Erythroblast (primary cell): ENCODE data around the gene NRTN.
"Not testable (repeated sequence)": the region's sequence is repeated elsewhere in the genome, so short reads cannot be mapped to it uniquely, and the experiment has no call there.

Experiments used
- DNase-seq, 2 experiments: peaks; one replicate each; lab custom pipeline; 2025; lab: John Stamatoyannopoulos, UW
- GATA1 ChIP-seq: IDR thresholded peaks from 2 replicates; pipeline ENCODE4 v1.6.1; 2011; ENCODE audit warnings: low read depth, mild to moderate bottlenecking, control low read depth, low read length, moderate library complexity
- POLR2A ChIP-seq: IDR thresholded peaks from 2 replicates; pipeline ENCODE4 v1.6.1; 2011; ENCODE audit warnings: mild to moderate bottlenecking, low read length

NRTN gene, protein sequence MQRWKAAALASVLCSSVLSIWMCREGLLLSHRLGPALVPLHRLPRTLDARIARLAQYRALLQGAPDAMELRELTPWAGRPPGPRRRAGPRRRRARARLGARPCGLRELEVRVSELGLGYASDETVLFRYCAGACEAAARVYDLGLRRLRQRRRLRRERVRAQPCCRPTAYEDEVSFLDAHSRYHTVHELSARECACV

DNA sequence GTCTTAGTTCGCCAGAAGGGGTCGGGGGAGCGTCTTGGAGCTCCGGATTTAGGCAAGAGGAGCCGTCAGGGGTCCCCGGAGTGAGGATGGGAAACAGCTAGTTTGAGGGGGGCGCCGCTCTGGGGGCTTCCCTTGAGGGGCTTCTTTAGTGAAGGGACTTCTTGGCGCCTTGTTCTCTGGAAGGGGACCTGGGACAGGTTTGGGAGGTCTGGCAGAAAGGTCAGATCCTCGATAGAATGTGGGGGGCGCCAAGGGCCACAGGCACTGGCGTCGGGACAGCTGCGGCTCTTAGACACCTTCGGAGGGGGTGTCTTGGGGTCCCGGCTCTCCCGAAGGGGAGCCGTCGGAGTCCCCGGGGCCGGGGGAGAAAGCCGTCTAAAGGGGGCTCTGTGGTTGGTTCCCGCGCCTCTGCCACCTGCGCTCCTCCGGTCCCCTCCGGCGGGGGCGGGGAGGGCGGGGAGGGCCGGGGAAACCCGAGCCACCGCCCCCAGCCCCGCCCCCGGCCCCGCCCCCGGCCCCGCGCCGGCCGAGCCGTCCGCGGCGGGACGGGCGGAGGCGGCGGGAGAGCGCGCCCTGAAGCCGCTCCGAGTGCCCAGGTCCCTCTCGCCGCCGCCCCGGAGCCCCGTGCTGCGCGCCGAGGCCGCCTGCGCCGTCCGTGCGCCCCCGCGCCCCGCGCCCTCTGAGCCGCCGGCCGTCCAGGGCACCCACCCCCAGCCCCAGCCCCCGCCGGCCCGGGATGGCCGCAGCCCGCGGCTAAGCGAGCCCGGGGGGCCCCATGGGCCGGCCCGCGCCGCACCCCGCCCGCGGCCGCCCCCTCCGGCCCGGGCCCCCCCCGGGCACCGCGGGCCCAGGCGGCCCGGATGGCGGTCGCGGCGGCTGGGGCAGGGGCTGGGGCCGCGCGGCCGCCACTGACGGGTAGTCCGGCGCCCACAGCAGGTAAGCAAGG is at the start of gene NRTN:
TSS of gene NRTN (plus strand) at position 552 of the 946 bp plus-strand sequence. CDS start 19,099 bp downstream, outside the sequence.
- TF ChIP-seq GATA1: no peak
- TF ChIP-seq POLR2A: no peak
- no peak for DNase-seq

DNA sequence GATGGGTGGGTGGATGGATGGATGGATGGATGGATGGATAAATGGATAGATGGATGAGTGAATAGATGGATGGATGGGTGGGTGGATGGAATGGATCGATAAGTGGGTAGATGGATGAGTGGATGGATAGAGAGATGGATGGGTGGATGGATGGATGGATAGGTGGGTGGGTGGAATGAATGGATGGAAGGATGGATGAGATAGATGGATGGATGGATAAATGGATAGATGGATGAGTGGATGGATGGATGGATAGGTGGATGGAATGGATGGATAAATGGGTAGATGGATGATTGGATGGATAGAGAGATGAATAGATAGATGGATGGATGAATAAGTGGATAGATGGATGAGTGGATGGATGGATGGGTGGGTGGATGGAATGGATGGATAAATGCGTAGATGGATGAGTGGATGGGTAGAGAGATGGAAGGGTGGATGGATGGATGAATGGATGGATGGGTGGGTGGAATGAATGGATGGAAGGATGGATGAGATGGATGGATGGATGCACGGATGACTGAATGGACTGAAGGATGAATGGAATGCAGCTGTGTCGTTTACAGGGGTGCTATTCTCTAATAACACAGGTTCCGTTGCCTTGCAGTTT is 42.2 kb upstream of the NRTN start:
- DNase-seq: no peak
- TF ChIP-seq POLR2A (no peak), GATA1 (no peak)

DNA sequence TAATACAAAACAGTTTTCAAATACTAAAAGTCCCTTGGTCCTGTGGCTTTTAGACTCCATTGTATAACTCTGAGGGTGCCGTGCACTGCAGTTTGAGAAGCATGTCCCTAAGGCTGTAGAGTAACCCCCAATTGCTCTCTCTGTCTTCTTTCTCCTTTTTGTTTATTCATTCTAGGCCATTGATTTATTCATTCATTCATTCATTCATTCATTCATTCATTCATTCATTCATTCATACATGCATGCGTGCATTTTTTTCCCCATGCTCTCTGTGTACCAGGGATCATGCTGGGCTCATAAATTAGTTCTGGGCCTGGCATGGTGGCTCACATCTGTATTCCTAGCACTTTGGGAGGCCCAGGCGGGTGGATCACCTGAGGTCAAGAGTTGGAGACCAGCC is 39.6 kb upstream of the NRTN start:
- DNase-seq: no peak
- TF ChIP-seq POLR2A (no peak), GATA1 (no peak)

- TF ChIP-seq POLR2A (no peak), GATA1 (no peak)
Observed at GRCh38 chr19:5767949-5768348, 36.9 kb upstream of the NRTN start.

GRCh38 chr19:5772416-5772815 is 32.5 kb upstream of the NRTN start:
- no peak for TF ChIP-seq POLR2A
- TF ChIP-seq GATA1: no peak
- no peak for DNase-seq

More at GRCh38 chr19:5767949-5768348, 36.9 kb upstream of the NRTN start:
- no peak for DNase-seq

DNA sequence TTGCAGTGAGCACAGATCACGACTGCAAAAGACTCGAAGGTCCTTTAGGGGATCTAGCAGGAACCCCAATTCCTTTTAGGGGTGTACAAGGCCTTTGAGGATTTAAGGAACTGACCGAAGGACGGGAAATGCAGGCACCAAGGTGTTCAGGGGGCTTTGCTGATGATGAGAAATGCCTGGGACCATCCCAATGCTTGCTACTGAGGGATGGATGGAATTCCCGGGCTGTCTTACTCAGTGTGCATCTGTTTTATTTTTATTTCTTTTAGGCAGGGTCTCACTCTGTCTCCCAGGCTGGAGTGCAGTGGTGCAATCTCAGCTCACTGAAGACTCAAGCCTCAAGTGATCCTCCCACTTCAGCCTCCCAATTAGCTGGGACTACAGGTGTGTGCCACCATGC is 31.6 kb upstream of the NRTN start:
- no peak for TF ChIP-seq POLR2A
- TF ChIP-seq GATA1: no peak
- DNase-seq: no peak

- no peak for TF ChIP-seq GATA1
- no peak for TF ChIP-seq POLR2A
- no peak for DNase-seq
Observed at GRCh38 chr19:5774921-5775320, 29.9 kb upstream of the NRTN start.

GRCh38 chr19:5775668-5776309 is 29.1 kb upstream of the NRTN start:
- no peak for DNase-seq
- TF ChIP-seq GATA1: no peak
- TF ChIP-seq POLR2A: no peak

- DNase-seq: no peak
- TF ChIP-seq POLR2A (no peak), GATA1 (no peak)
Observed at GRCh38 chr19:5778402-5778801, 26.5 kb upstream of the NRTN start.

- not testable (repeated sequence) for DNase-seq
Observed at GRCh38 chr19:5780916-5781315, 24.0 kb upstream of the NRTN start.

DNA sequence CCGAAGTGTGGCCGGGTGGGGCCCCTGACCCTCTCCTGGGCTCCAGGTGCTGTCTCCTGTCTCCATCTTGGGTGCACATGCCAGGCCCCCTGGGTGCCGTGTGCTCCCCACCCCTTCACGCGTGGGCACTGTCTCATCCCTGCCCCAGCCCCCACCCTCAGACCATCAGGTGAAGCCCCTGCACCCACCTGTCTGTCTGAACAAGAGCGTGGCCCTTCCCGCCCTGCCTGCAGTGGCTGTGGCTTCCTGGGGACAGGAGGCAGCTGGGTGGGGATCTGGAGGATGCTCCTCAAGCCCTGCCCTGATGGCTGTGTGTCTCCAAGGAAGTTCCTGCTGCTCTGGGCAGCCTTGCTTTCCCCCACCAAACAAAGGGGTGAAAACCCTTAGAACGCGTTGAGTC is 22.5 kb upstream of the NRTN start:
- DNase-seq: no peak
- no peak for TF ChIP-seq POLR2A
- no peak for TF ChIP-seq GATA1

- no peak for DNase-seq
- TF ChIP-seq GATA1 (no peak), POLR2A (no peak)
Observed at GRCh38 chr19:5782945-5783919, 21.6 kb upstream of the NRTN start.

DNA sequence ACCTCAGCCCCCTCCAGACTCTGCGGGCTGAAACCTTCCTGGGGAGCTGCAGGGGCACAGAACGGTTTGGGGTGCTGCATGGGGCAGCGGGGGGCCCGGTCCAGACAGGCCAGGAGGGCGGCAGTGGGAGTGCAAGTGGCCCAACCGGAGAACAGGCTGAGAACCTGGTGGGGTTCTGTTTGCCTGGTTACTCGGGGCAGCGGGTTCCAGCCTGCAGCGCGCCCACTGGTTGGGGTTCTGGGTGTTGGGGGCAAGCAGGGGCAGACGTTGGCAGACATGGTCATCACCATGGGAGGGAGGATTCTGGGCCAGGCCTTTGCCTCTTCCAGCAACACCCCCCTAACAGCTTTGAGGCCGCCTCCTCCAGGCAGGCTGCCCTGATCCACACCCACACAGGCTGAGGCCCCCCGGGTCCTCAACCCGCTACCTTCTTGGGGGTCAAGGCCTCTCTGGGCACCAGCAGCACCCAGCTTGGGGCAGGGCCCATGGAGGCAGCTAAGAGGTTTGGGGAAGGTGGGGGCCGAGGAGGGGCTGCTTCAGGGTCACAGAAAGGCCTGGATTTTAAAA is 20.2 kb upstream of the NRTN start, which contains the start of gene PRR22:
TSS of gene PRR22 (minus strand) at position 166 of the 567 bp plus-strand sequence. CDS start at position 80, 86 bp downstream.
- DNase-seq: no peak
- TF ChIP-seq POLR2A (no peak), GATA1 (no peak)
